Upper lobe of right lung (tissue), 1 donor: ENCODE measurements around the gene TMEM35A. TPM values are rescaled to one million over a fixed set of nuclear protein-coding genes. Genes with fewer than 3 reads are reported as not detected.
"Not testable (repeated sequence)": the region's sequence is repeated elsewhere in the genome, so short reads cannot be mapped to it uniquely, and the experiment has no call there.

ENCODE experiments used
- ATAC-seq: fragments of 200-7000 bp; cut with Tn5 transposase; one replicate; pipeline ENCODE4 v1.9.1; 2020; ENCODE audit warnings: mild to moderate bottlenecking, moderate library complexity
- DNase-seq: peaks from one replicate; pipeline ENCODE4 v3.0.0-alpha.2; 2020
- H3K27ac ChIP-seq: fragments of 200-600 bp; one replicate; pipeline ENCODE4 v1.8.0; 2022
- H3K27me3 ChIP-seq: fragments of 200-600 bp; one replicate; pipeline ENCODE4 v1.8.0; 2022; ENCODE audit warnings: mild to moderate bottlenecking
- H3K36me3 ChIP-seq: fragments of 200-600 bp; one replicate; pipeline ENCODE4 v1.8.0; 2022
- H3K4me1 ChIP-seq: fragments of 200-600 bp; one replicate; pipeline ENCODE4 v1.8.0; 2022
- H3K4me3 ChIP-seq: fragments of 200-600 bp; one replicate; pipeline ENCODE4 v1.8.0; 2022; ENCODE audit warnings: mild to moderate bottlenecking
- H3K9me3 ChIP-seq: fragments of 200-600 bp; one replicate; pipeline ENCODE4 v1.8.0; 2022
- intact Hi-C: fragments of 100-400 bp; cut with DNase I; formaldehyde crosslinking; loops from one replicate; pipeline ENCODE4 v1.11.0; 2022
- total RNA-seq: library from RNA; stranded (reverse); fragmentation: NEBNext Ultra II Directional; extraction: Animal tissue kit (Norgen Biotek cat#: 25700); gene quantifications from one replicate; pipeline ENCODE4 v1.2.1, GENCODE V29; 2021
- TF ChIP-seq, protein P1 (sequence below): fragments of 200-600 bp; IDR thresholded peaks from one replicate; pipeline ENCODE4 v1.8.0; 2022; ENCODE audit warnings: antibody characterized with exemption
- donor health status: DM: no; HTN: yes; CAD: no; lungs with severe emphysema.

Gene TMEM35A
- total RNA-seq, 1 donor from 2014 or later: 1.5 TPM

DNA sequence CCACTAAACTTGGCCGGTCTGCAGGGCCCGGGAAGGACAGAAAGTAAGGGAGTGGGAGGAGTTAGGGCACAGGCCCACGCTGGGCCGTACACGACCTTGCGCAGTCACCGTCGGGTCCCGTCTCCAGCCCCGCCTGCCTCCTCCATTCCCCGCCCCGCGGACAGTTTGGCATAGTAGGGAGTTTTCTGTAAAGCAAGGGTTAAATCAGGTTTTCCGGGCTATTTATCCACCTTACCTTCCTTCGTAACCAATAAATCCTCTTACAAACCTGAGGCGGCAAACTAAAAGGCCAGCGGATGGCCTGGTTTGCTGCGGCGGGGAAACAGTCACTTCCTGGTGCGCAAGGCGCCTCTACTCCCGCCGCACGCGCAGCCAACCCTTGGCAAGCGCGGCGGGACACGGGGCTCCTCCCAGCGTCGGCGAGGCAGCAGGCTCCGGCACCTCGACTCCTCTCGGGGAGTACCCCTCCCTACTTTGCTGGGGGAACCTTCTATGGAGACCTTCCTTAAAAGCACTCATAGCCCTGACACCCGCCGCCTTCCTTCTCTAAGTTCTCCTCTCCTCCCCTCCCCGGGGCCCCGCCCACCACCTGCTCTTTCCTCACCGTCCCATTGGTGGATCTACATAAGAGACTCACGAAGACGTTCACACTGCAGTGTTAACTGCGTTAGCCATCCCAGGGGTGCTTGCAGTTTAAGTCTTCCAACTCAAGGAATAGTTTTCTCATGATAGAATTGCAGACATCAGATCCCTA lies 27.0 kb upstream of the TMEM35A start, which contains the start of gene TRMT2B:
Gene TRMT2B (minus strand): TSS at position 563 of the 754 bp plus-strand sequence. CDS start 9,822 bp downstream, outside the sequence.
- intact Hi-C loops: no loop called here
- DNase-seq: peak; percentile 91
- H3K27ac ChIP-seq: peak within 1 kb of the TSS; percentile 92

DNA sequence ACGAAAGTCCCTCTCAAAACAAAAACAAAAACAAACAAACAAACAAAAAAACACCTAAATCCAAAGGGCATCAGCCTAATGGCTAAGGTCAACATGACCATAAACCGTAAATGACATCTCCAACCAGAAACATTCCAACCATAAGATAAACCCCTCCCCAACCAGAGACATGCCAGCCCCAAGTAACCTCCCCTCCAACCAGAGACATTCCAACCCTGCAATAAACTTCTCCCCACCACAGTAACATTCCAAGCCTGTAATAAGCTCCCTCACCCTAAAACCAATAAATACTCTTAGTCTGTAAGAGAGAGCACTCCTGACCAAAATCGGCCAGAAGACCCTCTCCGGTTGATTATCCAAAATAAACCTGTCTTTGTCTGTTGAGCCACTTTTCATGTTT lies 22.1 kb upstream of the TMEM35A start:
- H3K9me3 ChIP-seq, H3K4me1 ChIP-seq, H3K27me3 ChIP-seq, H3K4me3 ChIP-seq, ATAC-seq, H3K36me3 ChIP-seq, intact Hi-C loops, DNase-seq, H3K27ac ChIP-seq: not testable (repeated sequence)

More for the DNA sequence above, 27.0 kb upstream of the TMEM35A start, which contains the start of gene TRMT2B:
- peak; percentile 98 for ATAC-seq
- TF ChIP-seq, protein P1, sequence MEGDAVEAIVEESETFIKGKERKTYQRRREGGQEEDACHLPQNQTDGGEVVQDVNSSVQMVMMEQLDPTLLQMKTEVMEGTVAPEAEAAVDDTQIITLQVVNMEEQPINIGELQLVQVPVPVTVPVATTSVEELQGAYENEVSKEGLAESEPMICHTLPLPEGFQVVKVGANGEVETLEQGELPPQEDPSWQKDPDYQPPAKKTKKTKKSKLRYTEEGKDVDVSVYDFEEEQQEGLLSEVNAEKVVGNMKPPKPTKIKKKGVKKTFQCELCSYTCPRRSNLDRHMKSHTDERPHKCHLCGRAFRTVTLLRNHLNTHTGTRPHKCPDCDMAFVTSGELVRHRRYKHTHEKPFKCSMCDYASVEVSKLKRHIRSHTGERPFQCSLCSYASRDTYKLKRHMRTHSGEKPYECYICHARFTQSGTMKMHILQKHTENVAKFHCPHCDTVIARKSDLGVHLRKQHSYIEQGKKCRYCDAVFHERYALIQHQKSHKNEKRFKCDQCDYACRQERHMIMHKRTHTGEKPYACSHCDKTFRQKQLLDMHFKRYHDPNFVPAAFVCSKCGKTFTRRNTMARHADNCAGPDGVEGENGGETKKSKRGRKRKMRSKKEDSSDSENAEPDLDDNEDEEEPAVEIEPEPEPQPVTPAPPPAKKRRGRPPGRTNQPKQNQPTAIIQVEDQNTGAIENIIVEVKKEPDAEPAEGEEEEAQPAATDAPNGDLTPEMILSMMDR: no peak
- H3K4me1 ChIP-seq: no peaks in the 10 kb centered on the region
- no peaks in the 10 kb centered on the region for H3K27me3 ChIP-seq
- no peaks in the 10 kb centered on the region for H3K36me3 ChIP-seq
- H3K9me3 ChIP-seq: no peaks in the 10 kb centered on the region
- peak within 1 kb of the TSS; percentile 61 for H3K4me3 ChIP-seq

DNA sequence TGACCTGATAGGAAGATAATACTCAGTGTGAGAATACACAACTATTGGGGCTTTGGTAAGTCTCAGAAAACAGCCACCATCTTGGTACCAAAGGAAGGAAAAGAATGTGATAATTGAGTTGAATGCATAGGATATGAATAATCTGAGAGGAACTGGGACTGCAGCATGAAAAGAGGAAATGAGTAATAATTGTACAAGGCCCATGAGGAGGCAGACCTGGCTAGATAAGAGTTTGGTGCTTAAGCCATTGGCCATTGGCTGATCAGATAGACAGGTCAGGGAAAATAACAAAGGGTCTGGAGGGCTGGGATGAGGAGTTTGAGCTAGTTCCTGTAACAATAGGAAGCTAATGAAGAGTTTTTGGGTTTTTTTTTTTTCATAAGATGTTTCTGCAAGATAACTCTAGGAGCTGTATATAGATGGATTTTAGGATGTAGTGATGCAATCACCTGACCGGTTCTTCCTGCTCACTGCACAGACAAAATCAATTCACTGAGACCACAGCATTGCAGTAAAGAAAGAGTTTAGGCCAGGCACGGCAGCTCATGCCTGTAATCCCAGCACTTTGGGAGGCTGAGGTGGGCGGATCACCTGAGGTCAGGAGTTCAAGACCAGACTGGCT lies 21.5 kb upstream of the TMEM35A start:
- ATAC-seq (no peak), DNase-seq (no peak)
- Histone ChIP-seq H3K27me3 (no peaks in the 10 kb centered on the region), H3K9me3 (no peaks in the 10 kb centered on the region), H3K4me3 (no peak overlapping the region), H3K4me1 (no peaks in the 10 kb centered on the region), H3K36me3 (no peaks in the 10 kb centered on the region), H3K27ac (no peak overlapping the region)
- intact Hi-C loops: no loop called here
- TF ChIP-seq, protein P1: no peak

DNA sequence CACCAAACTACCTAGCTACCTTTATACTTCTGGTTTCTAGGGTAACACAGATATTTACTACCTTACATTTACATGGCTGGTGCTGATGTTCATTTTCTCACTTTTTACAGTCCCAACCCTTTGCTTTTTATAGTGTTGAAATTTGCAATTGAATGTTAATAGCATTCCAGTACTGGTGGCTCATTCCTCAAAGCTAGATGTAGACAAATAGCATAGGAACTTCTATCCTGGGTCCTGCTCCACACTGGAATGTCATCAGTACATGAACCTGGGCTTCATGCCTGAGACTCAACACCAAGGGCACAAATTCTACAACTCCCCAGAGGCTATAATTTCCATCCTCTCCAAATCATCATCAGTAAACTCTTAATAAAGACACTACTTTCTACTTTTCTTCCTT lies 16.5 kb upstream of the TMEM35A start:
- Histone ChIP-seq H3K27me3 (no peaks in the 10 kb centered on the region), H3K27ac (no peak overlapping the region), H3K4me1 (no peaks in the 10 kb centered on the region), H3K36me3 (no peaks in the 10 kb centered on the region), H3K9me3 (no peaks in the 10 kb centered on the region), H3K4me3 (no peak overlapping the region)
- DNase-seq (no peak), ATAC-seq (no peak)
- intact Hi-C loops: no loop called here
- TF ChIP-seq, protein P1: no peak

DNA sequence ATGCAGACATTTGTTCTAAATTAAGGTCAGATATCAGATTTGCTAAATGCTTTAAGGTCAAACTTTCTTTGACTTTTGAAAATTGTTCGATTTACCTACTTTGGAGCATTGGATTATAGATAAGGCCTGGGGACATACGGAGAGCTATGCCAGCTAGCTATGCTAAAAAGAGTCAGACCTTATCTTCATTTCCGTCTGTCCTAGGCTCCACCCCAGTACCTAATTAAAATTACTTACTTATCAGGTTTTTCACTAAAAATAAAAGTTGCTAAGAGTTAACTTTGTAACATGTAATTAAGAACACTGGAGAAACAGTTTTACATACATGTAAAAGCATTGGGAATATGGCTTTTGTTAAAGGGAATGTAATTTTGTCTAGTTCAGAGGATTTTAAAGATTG lies 7.1 kb upstream of the TMEM35A start:
- Histone ChIP-seq H3K27ac (no peak overlapping the region), H3K9me3 (no peaks in the 10 kb centered on the region), H3K4me3 (no peak overlapping the region), H3K4me1 (no peaks in the 10 kb centered on the region), H3K36me3 (no peaks in the 10 kb centered on the region), H3K27me3 (no peaks in the 10 kb centered on the region)
- DNase-seq: no peak
- TF ChIP-seq, protein P1: no peak
- no peak for ATAC-seq
- intact Hi-C loops: no loop called here

DNA sequence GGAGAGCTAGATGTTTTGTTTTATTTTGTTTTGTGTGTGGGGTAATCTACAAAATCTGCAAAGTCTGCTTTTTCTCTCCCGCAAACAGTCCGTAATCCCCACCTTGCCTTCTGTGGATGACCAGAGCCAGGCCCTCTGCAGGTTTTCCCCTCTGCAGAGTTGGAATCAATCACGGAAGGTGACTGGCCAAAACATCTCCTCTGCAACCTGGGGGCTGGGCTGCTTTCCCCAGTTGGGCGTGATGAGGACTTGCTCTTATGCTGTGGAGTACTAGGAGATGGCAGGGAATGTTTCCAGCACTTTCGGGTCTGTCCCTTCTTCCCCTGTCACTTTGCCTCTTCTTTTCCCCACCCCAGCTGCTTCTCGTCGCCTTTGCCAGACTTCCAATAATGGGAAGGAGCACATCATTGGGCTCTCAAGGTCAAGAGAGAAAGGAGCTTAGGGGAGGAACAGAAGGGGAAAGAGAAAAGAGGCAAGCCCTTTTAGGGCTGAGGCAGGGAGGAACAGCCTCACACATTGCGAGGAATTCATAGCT lies 1.1 kb downstream of the TMEM35A start:
- Histone ChIP-seq H3K36me3 (no peaks in the 10 kb centered on the region), H3K27ac (no peak overlapping the region), H3K9me3 (no peaks in the 10 kb centered on the region), H3K4me3 (peak overlapping the region; percentile 37), H3K4me1 (no peaks in the 10 kb centered on the region), H3K27me3 (no peaks in the 10 kb centered on the region)
- no peak for ATAC-seq
- intact Hi-C loops: no loop called here
- no peak for DNase-seq
- TF ChIP-seq, protein P1: no peak
